ENCODE results near the gene ZNF490.
"Not testable (repeated sequence)": the region's sequence is repeated elsewhere in the genome, so short reads cannot be mapped to it uniquely, and the experiment has no call there.

Gene ZNF490

DNA sequence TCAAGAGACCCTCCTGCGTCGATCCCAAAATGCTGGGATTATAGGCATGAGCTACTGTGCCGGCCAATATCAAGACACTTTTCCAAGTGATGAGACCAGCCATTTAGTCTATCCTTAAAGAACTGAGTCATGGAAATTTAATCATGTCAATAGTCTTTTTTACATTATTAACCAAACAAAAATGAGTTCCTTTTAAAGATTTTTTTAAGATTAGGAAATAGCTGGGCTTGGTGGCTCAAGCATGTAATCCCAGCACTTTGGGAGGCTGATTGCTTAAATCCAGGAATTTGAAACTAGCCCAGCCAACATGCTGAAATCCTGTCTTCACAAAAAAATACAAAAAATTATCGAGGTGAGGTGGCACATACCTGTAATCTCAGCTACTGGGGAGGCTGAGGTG lies 42.7 kb downstream of the ZNF490 start:
- CTCF ChIA-PET: interaction anchor here (0.7 kb wide), 2 partner anchors 104 to 639 kb away, joined by 3 to 4 read pairs; no protein-coding TSS in a partner anchor
- no peak overlapping the region for H3K27ac ChIP-seq (ENCODE audit: extremely low read depth, low read depth, low read length)
- POLR2A ChIA-PET: interaction anchor here (0.6 to 0.7 kb wide), 2 partner anchors 83 to 114 kb away, joined by 10 to 12 read pairs; partner anchors contain the start of gene DHPS
- H3K9me3 ChIP-seq (ENCODE audit: control insufficient read depth, insufficient read depth, low read depth, low read length): no peaks in the 10 kb centered on the region
- TF ChIP-seq, protein P1, sequence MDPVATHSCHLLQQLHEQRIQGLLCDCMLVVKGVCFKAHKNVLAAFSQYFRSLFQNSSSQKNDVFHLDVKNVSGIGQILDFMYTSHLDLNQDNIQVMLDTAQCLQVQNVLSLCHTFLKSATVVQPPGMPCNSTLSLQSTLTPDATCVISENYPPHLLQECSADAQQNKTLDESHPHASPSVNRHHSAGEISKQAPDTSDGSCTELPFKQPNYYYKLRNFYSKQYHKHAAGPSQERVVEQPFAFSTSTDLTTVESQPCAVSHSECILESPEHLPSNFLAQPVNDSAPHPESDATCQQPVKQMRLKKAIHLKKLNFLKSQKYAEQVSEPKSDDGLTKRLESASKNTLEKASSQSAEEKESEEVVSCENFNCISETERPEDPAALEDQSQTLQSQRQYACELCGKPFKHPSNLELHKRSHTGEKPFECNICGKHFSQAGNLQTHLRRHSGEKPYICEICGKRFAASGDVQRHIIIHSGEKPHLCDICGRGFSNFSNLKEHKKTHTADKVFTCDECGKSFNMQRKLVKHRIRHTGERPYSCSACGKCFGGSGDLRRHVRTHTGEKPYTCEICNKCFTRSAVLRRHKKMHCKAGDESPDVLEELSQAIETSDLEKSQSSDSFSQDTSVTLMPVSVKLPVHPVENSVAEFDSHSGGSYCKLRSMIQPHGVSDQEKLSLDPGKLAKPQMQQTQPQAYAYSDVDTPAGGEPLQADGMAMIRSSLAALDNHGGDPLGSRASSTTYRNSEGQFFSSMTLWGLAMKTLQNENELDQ (tag by site-specific recombination; IDR thresholded peaks at IDR 0.05; ENCODE audit: low read depth): no peak
- TF ChIP-seq, protein P2, sequence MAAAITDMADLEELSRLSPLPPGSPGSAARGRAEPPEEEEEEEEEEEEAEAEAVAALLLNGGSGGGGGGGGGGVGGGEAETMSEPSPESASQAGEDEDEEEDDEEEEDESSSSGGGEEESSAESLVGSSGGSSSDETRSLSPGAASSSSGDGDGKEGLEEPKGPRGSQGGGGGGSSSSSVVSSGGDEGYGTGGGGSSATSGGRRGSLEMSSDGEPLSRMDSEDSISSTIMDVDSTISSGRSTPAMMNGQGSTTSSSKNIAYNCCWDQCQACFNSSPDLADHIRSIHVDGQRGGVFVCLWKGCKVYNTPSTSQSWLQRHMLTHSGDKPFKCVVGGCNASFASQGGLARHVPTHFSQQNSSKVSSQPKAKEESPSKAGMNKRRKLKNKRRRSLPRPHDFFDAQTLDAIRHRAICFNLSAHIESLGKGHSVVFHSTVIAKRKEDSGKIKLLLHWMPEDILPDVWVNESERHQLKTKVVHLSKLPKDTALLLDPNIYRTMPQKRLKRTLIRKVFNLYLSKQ (tag by site-specific recombination; IDR thresholded peaks at IDR 0.05; ENCODE audit: borderline replicate concordance): no peak
- TF ChIP-seq ZNF585B (tag by site-specific recombination; IDR thresholded peaks at IDR 0.05) (no peak), ZNF623 (tag by site-specific recombination; IDR thresholded peaks at IDR 0.05) (no peak), ZNF707 (tag by site-specific recombination; IDR thresholded peaks at IDR 0.05) (no peak), ZBTB17 (tag by site-specific recombination; IDR thresholded peaks at IDR 0.05) (no peak), ZNF10 (tag by site-specific recombination; IDR thresholded peaks at IDR 0.05) (no peak), ZNF23 (tag by site-specific recombination; IDR thresholded peaks at IDR 0.05; ENCODE audit: borderline replicate concordance) (no peak), RBAK (tag by site-specific recombination; IDR thresholded peaks at IDR 0.05) (no peak), ZNF792 (tag by site-specific recombination; IDR thresholded peaks at IDR 0.05) (no peak), ZNF221 (tag by site-specific recombination; IDR thresholded peaks at IDR 0.05; ENCODE audit: borderline replicate concordance) (no peak), ZNF843 (tag by site-specific recombination; IDR thresholded peaks at IDR 0.05) (no peak)
- TF ChIP-seq, protein P3, sequence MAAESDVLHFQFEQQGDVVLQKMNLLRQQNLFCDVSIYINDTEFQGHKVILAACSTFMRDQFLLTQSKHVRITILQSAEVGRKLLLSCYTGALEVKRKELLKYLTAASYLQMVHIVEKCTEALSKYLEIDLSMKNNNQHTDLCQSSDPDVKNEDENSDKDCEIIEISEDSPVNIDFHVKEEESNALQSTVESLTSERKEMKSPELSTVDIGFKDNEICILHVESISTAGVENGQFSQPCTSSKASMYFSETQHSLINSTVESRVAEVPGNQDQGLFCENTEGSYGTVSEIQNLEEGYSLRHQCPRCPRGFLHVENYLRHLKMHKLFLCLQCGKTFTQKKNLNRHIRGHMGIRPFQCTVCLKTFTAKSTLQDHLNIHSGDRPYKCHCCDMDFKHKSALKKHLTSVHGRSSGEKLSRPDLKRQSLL (tag by site-specific recombination; IDR thresholded peaks at IDR 0.05): no peak
- TF ChIP-seq, protein P4, sequence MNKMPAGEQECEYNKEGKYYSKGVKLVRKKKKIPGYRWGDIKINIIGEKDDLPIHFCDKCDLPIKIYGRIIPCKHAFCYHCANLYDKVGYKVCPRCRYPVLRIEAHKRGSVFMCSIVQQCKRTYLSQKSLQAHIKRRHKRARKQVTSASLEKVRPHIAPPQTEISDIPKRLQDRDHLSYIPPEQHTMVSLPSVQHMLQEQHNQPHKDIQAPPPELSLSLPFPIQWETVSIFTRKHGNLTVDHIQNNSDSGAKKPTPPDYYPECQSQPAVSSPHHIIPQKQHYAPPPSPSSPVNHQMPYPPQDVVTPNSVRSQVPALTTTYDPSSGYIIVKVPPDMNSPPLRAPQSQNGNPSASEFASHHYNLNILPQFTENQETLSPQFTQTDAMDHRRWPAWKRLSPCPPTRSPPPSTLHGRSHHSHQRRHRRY (tag by site-specific recombination; IDR thresholded peaks at IDR 0.05): no peak
- TF ChIP-seq, protein P5, sequence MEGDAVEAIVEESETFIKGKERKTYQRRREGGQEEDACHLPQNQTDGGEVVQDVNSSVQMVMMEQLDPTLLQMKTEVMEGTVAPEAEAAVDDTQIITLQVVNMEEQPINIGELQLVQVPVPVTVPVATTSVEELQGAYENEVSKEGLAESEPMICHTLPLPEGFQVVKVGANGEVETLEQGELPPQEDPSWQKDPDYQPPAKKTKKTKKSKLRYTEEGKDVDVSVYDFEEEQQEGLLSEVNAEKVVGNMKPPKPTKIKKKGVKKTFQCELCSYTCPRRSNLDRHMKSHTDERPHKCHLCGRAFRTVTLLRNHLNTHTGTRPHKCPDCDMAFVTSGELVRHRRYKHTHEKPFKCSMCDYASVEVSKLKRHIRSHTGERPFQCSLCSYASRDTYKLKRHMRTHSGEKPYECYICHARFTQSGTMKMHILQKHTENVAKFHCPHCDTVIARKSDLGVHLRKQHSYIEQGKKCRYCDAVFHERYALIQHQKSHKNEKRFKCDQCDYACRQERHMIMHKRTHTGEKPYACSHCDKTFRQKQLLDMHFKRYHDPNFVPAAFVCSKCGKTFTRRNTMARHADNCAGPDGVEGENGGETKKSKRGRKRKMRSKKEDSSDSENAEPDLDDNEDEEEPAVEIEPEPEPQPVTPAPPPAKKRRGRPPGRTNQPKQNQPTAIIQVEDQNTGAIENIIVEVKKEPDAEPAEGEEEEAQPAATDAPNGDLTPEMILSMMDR (tag by site-specific recombination; IDR thresholded peaks at IDR 0.05): no peak
- H3K4me3 ChIP-seq (ENCODE audit: low read depth, low read length): no peak overlapping the region
- H3K36me3 ChIP-seq (ENCODE audit: control insufficient read depth in 2 of 2, insufficient read depth in 1 of 2, low read length in 2 of 2): no peaks in the 10 kb centered on the region
- H3K4me1 ChIP-seq (ENCODE audit: control insufficient read depth, insufficient read depth, low read length): no peaks in the 10 kb centered on the region

DNA sequence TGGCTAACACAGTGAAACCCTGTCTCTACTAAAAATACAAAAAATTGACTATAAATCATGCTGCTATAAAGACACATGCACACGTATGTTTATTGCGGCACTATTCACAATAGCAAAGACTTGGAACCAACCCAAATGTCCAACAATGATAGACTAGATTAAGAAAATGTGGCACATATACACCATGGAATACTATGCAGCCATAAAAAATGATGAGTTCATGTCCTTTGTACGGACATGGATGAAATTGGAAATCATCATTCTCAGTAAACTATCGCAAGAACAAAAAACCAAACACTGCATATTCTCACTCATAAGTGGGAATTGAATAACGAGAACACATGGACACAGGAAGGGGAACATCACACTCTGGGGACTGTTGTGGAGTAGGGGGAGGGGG lies 44.2 kb downstream of the ZNF490 start:
- H3K4me3 ChIP-seq (ENCODE audit: low read depth, low read length); H3K9me3 ChIP-seq (ENCODE audit: control insufficient read depth, insufficient read depth, low read depth, low read length); H3K27ac ChIP-seq (ENCODE audit: extremely low read depth, low read depth, low read length); H3K36me3 ChIP-seq (ENCODE audit: control insufficient read depth in 2 of 2, insufficient read depth in 1 of 2, low read length in 2 of 2); H3K4me1 ChIP-seq (ENCODE audit: control insufficient read depth, insufficient read depth, low read length); POLR2A ChIA-PET: not testable (repeated sequence)
- CTCF ChIA-PET: interaction anchor here (0.7 kb wide), 1 partner anchor 73 kb away, joined by 5 read pairs; no protein-coding TSS in a partner anchor
- peak; percentile 89 for TF ChIP-seq ZNF146 (tag by site-specific recombination; IDR thresholded peaks at IDR 0.05)
